Dermis blood vessel endothelial cell (primary cell): ENCODE data around the gene SIX4. TPM values are rescaled to one million over a fixed set of nuclear protein-coding genes. Genes with fewer than 3 reads are reported as not detected.
A peak's percentile ranks its signal among the peaks of the same experiment; 100 is the strongest.

ENCODE experiments used
- DNase-seq: peaks from one replicate; pipeline ENCODE4 v3.0.0; 2010
- total RNA-seq: library from RNA; depleted of rRNA; stranded (reverse); fragments of >200 nt; gene quantifications from 2 replicates; pipeline ENCODE4 v1.2.3, GENCODE V29; 2014

Gene SIX4
- total RNA-seq, 1 donor from 2014 or later = 0.51 TPM

- DNase-seq = peak; percentile 72
Observed at GRCh38 chr14:60721326-60722106, 2.6 kb downstream of the SIX4 start.

- no peak for DNase-seq
Observed at GRCh38 chr14:60720962-60721325, 3.2 kb downstream of the SIX4 start.

GRCh38 chr14:60720391-60720790, 3.8 kb downstream of the SIX4 start:
- no peak for DNase-seq

GRCh38 chr14:60713513-60713912, 10.6 kb downstream of the SIX4 start:
- no peak for DNase-seq

GRCh38 chr14:60710494-60710893, 13.7 kb downstream of the SIX4 start:
- no peak for DNase-seq

GRCh38 chr14:60707858-60708257, 16.3 kb downstream of the SIX4 start:
- no peak for DNase-seq

- no peak for DNase-seq
Observed at GRCh38 chr14:60705100-60705499, 19.1 kb downstream of the SIX4 start.

- DNase-seq = no peak
Observed at GRCh38 chr14:60700598-60700997, 23.6 kb downstream of the SIX4 start.

- DNase-seq = no peak
Observed at GRCh38 chr14:60695327-60695726, 28.8 kb downstream of the SIX4 start.

GRCh38 chr14:60691383-60692113, 32.6 kb downstream of the SIX4 start:
- DNase-seq = no peak

GRCh38 chr14:60686865-60687264, 37.3 kb downstream of the SIX4 start:
- DNase-seq = no peak

- no peak for DNase-seq
Observed at GRCh38 chr14:60684203-60684602, 39.9 kb downstream of the SIX4 start.

- DNase-seq = no peak
Observed at GRCh38 chr14:60681271-60681670, 42.9 kb downstream of the SIX4 start.

GRCh38 chr14:60680511-60680910, 43.6 kb downstream of the SIX4 start:
- no peak for DNase-seq

GRCh38 chr14:60679566-60680258, 44.4 kb downstream of the SIX4 start:
- no peak for DNase-seq

- no peak for DNase-seq
Observed at GRCh38 chr14:60677701-60678100, 46.5 kb downstream of the SIX4 start.

GRCh38 chr14:60670989-60671388, 53.2 kb downstream of the SIX4 start:
- DNase-seq = no peak

- DNase-seq = no peak
Observed at GRCh38 chr14:60668431-60669112, 55.6 kb downstream of the SIX4 start.

- DNase-seq = no peak
Observed at GRCh38 chr14:60665177-60665550, 59.0 kb downstream of the SIX4 start.

GRCh38 chr14:60662982-60663381, 61.2 kb downstream of the SIX4 start:
- no peak for DNase-seq

- no peak for DNase-seq
Observed at GRCh38 chr14:60661721-60662120, 62.4 kb downstream of the SIX4 start.
